NCI-H748 (cell line): ENCODE data around the gene NPIPA8.
"Not testable (repeated sequence)": the region's sequence is repeated elsewhere in the genome, so short reads cannot be mapped to it uniquely, and the experiment has no call there.

Source experiments
- DNase-seq: peaks from one replicate; lab custom pipeline; 2025; ENCODE audit not compliant: unreplicated experiment; lab: John Stamatoyannopoulos, UW

NPIPA8 gene

GRCh38 chr16:18336636-18337035 is at the start of gene NPIPA8:
NPIPA8 (minus strand) TSS chr16:18336736; CDS start chr16:18332662, 4,074 bp downstream.
- not testable (repeated sequence) for DNase-seq

GRCh38 chr16:18385285-18385684 is 48.7 kb upstream of the NPIPA8 start:
- not testable (repeated sequence) for DNase-seq

GRCh38 chr16:18384869-18385268 is 48.3 kb upstream of the NPIPA8 start:
- DNase-seq, result not testable (repeated sequence)

- not testable (repeated sequence) for DNase-seq
Measured at GRCh38 chr16:18384098-18384636, 47.6 kb upstream of the NPIPA8 start.

GRCh38 chr16:18382696-18383095 is 46.2 kb upstream of the NPIPA8 start:
- not testable (repeated sequence) for DNase-seq

- DNase-seq, result not testable (repeated sequence)
Measured at GRCh38 chr16:18347742-18348141, 11.2 kb upstream of the NPIPA8 start.

- DNase-seq, result not testable (repeated sequence)
Measured at GRCh38 chr16:18346993-18347392, 10.5 kb upstream of the NPIPA8 start.

- not testable (repeated sequence) for DNase-seq
Measured at GRCh38 chr16:18344634-18345033, 8.1 kb upstream of the NPIPA8 start.

- not testable (repeated sequence) for DNase-seq
Measured at GRCh38 chr16:18341986-18342385, 5.5 kb upstream of the NPIPA8 start.

- not testable (repeated sequence) for DNase-seq
Measured at GRCh38 chr16:18341417-18341960, 5.0 kb upstream of the NPIPA8 start.

GRCh38 chr16:18339210-18339609 is 2.7 kb upstream of the NPIPA8 start:
- DNase-seq, result not testable (repeated sequence)

- not testable (repeated sequence) for DNase-seq
Measured at GRCh38 chr16:18311811-18312210, 24.7 kb downstream of the NPIPA8 start.

- DNase-seq, result not testable (repeated sequence)
Measured at GRCh38 chr16:18309159-18309558, 27.4 kb downstream of the NPIPA8 start.

GRCh38 chr16:18307241-18307640 is 29.3 kb downstream of the NPIPA8 start:
- DNase-seq, result not testable (repeated sequence)

GRCh38 chr16:18306066-18306465 is 30.5 kb downstream of the NPIPA8 start:
- DNase-seq, result not testable (repeated sequence)

GRCh38 chr16:18303059-18303706 is 33.4 kb downstream of the NPIPA8 start:
- not testable (repeated sequence) for DNase-seq

- not testable (repeated sequence) for DNase-seq
Measured at GRCh38 chr16:18297714-18298113, 38.8 kb downstream of the NPIPA8 start.

GRCh38 chr16:18296931-18297330 is 39.6 kb downstream of the NPIPA8 start:
- not testable (repeated sequence) for DNase-seq

GRCh38 chr16:18294371-18294770 is 42.2 kb downstream of the NPIPA8 start:
- not testable (repeated sequence) for DNase-seq

- not testable (repeated sequence) for DNase-seq
Measured at GRCh38 chr16:18293337-18293956, 43.1 kb downstream of the NPIPA8 start.

- not testable (repeated sequence) for DNase-seq
Measured at GRCh38 chr16:18290959-18291358, 45.6 kb downstream of the NPIPA8 start.

- DNase-seq, result not testable (repeated sequence)
Measured at GRCh38 chr16:18286342-18286741, 50.2 kb downstream of the NPIPA8 start.
